BE2C (cell line): ENCODE measurements around the gene KCNMB3.

Source experiments
- DNase-seq: peaks from one replicate; pipeline ENCODE4 v3.0.0-alpha.2; 2020
- H3K27me3 ChIP-seq: fragments of 250-450 bp; sonication (Bioruptor Pico); 2 replicates; pipeline ENCODE4 v1.5.1; 2020; ENCODE audit warnings: mild to moderate bottlenecking
- H3K36me3 ChIP-seq: fragments of 250-450 bp; sonication (Bioruptor Pico); 2 replicates; pipeline ENCODE4 v1.5.1; 2020; ENCODE audit warnings: mild to moderate bottlenecking
- H3K4me1 ChIP-seq: fragments of 250-450 bp; sonication (Bioruptor Pico); 2 replicates; pipeline ENCODE4 v1.5.1; 2020
- H3K4me3 ChIP-seq: 2 replicates; pipeline ENCODE4 v1.5.1; 2011; ENCODE audit warnings: low read depth, low read length
- H3K9me3 ChIP-seq: fragments of 250-450 bp; sonication (Bioruptor Pico); 2 replicates; pipeline ENCODE4 v1.5.1; 2020
- CTCF ChIP-seq: IDR thresholded peaks from 2 replicates; pipeline ENCODE4 v1.5.1; 2012; ENCODE audit warnings: mild to moderate bottlenecking, low read depth, low read length

Gene KCNMB3

GRCh38 chr3:179268400-179269051, 17.6 kb upstream of the KCNMB3 start:
- no peaks in the 10 kb centered on the region for H3K36me3 ChIP-seq
- H3K27me3 ChIP-seq: 0 out of 2 replicates have a peak, but pooled peaks cover 4% of the 10 kb centered on the region
- no peaks in the 10 kb centered on the region for H3K9me3 ChIP-seq
- H3K4me3 ChIP-seq: no peak overlapping the region
- H3K4me1 ChIP-seq: no peaks in the 10 kb centered on the region
- no peak for DNase-seq
- TF ChIP-seq CTCF: no peak

- TF ChIP-seq CTCF: no peak
- Histone ChIP-seq H3K4me3 (no peak overlapping the region), H3K9me3 (no peaks in the 10 kb centered on the region; the same call in 1 of the 2 replicates), H3K27me3 (0 out of 2 replicates have a peak, but pooled peaks cover 4% of the 10 kb centered on the region), H3K4me1 (no peaks in the 10 kb centered on the region), H3K36me3 (no peaks in the 10 kb centered on the region)
- no peak for DNase-seq
These were observed 15.8 kb upstream of the KCNMB3 start for GRCh38 chr3:179266701-179267211.

DNA sequence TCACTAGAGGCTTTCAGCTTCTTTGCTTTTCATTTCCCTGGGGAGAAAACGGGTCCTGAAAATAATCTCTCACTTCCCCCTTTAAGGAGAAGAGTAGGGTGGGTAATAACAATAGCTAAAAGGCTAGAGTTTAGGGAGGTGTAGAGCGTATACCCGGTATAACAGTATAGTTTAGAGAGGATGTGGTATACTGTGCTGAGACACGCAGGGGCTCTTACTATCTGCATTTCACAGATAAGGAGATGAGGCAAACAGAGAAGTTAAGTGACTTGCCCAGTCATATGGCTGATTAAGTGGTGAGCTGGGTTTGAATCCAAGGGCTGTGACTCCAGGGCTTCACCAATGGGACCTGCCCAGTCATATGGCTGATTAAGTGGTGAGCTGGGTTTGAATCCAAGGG, 15.0 kb upstream of the KCNMB3 start:
- peaks cover 3% of the 10 kb centered on the region for H3K9me3 ChIP-seq
- H3K27me3 ChIP-seq: 0 out of 2 replicates have a peak, but pooled peaks cover 4% of the 10 kb centered on the region
- DNase-seq: no peak
- H3K4me3 ChIP-seq: no peak overlapping the region
- no peak for TF ChIP-seq CTCF
- no peaks in the 10 kb centered on the region for H3K4me1 ChIP-seq
- no peaks in the 10 kb centered on the region for H3K36me3 ChIP-seq

GRCh38 chr3:179265092-179265491, 14.2 kb upstream of the KCNMB3 start:
- TF ChIP-seq CTCF: no peak
- Histone ChIP-seq H3K27me3 (0 out of 2 replicates have a peak, but pooled peaks cover 4% of the 10 kb centered on the region), H3K4me3 (no peak overlapping the region), H3K9me3 (peaks cover 6% of the 10 kb centered on the region), H3K4me1 (no peaks in the 10 kb centered on the region), H3K36me3 (no peaks in the 10 kb centered on the region)
- no peak for DNase-seq

GRCh38 chr3:179264449-179264848, 13.5 kb upstream of the KCNMB3 start:
- Histone ChIP-seq H3K4me1 (no peaks in the 10 kb centered on the region), H3K36me3 (no peaks in the 10 kb centered on the region), H3K4me3 (no peak overlapping the region), H3K9me3 (peaks cover 6% of the 10 kb centered on the region), H3K27me3 (0 out of 2 replicates have a peak, but pooled peaks cover 4% of the 10 kb centered on the region)
- TF ChIP-seq CTCF: no peak
- DNase-seq: no peak

GRCh38 chr3:179263134-179263533, 12.2 kb upstream of the KCNMB3 start:
- Histone ChIP-seq H3K4me1 (no peaks in the 10 kb centered on the region), H3K4me3 (no peak overlapping the region), H3K9me3 (peaks cover 6% of the 10 kb centered on the region), H3K27me3 (0 out of 2 replicates have a peak, but pooled peaks cover 4% of the 10 kb centered on the region), H3K36me3 (no peaks in the 10 kb centered on the region)
- TF ChIP-seq CTCF: no peak
- DNase-seq: no peak
